Measurements from ENCODE around the gene UGT1A4. TPM values are rescaled to one million over a fixed set of nuclear protein-coding genes. Genes with fewer than 3 reads are reported as not detected.

UGT1A4 gene
- total RNA-seq, 1 experiment from 2014 or later = 73.6 TPM

- H3K4me3 ChIP-seq = no peak overlapping the region
- H3F3A ChIP-seq (ENCODE audit: insufficient read depth, low read depth) = no peaks in the 10 kb centered on the region
- TF ChIP-seq EZH2 (IDR thresholded peaks at IDR 0.05; ENCODE audit: low read depth) (no peak), CTCF (conservative IDR thresholded peaks at IDR 0.05) (peak; percentile 43; the same call in 1 of the 2 replicates)
- no peaks in the 10 kb centered on the region for H4K20me1 ChIP-seq (ENCODE audit: insufficient read depth)
- H3K9me3 ChIP-seq (ENCODE audit: insufficient read depth, low read depth) = no peaks in the 10 kb centered on the region
- no peak overlapping the region for H3K4me2 ChIP-seq
- H3K9me2 ChIP-seq (ENCODE audit: insufficient read depth) = no peaks in the 10 kb centered on the region
- no peaks in the 10 kb centered on the region; the same call in 1 of the 2 replicates for H3K27me3 ChIP-seq (ENCODE audit: insufficient read depth, low read depth)
- no peaks in the 10 kb centered on the region for H3K36me3 ChIP-seq (ENCODE audit: low read depth)
- H3K4me1 ChIP-seq (replicated peaks; ENCODE audit: insufficient read depth) = no peaks in the 10 kb centered on the region
- ChIA-PET POLR2A (ENCODE audit: unreplicated experiment) (no interaction called here), CTCF (interaction anchor here (0.6 kb wide), 1 partner anchor 38 kb away, joined by 3 read pairs; no protein-coding TSS in a partner anchor)
- intact Hi-C loops (cut with micrococcal nuclease; ENCODE audit: unreplicated experiment) = no loop called here
- H2AFZ ChIP-seq = no peak overlapping the region
- no peaks in the 10 kb centered on the region for H3K79me2 ChIP-seq (ENCODE audit: low read depth)
- BruUV-seq (replicated peaks) = no TSS peak
- no peak overlapping the region for H3K27ac ChIP-seq
- DNase-seq = no peak
Observed at GRCh38 chr2:233807215-233807865, 88.8 kb downstream of the UGT1A4 start.

- BruUV-seq (replicated peaks) = no TSS peak
- H4K20me1 ChIP-seq (ENCODE audit: insufficient read depth) = no peaks in the 10 kb centered on the region
- CTCF ChIA-PET = interaction anchor here (0.6 kb wide), 1 partner anchor 37 kb away, joined by 3 read pairs; no protein-coding TSS in a partner anchor
- H3K4me1 ChIP-seq (replicated peaks; ENCODE audit: insufficient read depth) = no peaks in the 10 kb centered on the region
- H3K4me2 ChIP-seq = no peak overlapping the region
- H3F3A ChIP-seq (ENCODE audit: insufficient read depth, low read depth) = no peaks in the 10 kb centered on the region
- no peaks in the 10 kb centered on the region for H3K9me2 ChIP-seq (ENCODE audit: insufficient read depth)
- no peak overlapping the region for H3K4me3 ChIP-seq
- DNase-seq = no peak
- POLR2A ChIA-PET (ENCODE audit: unreplicated experiment) = interaction anchor here (0.5 kb wide), 1 partner anchor 885 kb away, joined by 6 read pairs; no protein-coding TSS in a partner anchor
- no peak overlapping the region for H2AFZ ChIP-seq
- H3K79me2 ChIP-seq (ENCODE audit: low read depth) = no peaks in the 10 kb centered on the region
- intact Hi-C loops (cut with micrococcal nuclease; ENCODE audit: unreplicated experiment) = no loop called here
- H3K9me3 ChIP-seq (ENCODE audit: insufficient read depth, low read depth) = no peaks in the 10 kb centered on the region
- H3K27ac ChIP-seq = no peak overlapping the region
- no peak for TF ChIP-seq CTCF (conservative IDR thresholded peaks at IDR 0.05)
- no peak for TF ChIP-seq EZH2 (IDR thresholded peaks at IDR 0.05; ENCODE audit: low read depth)
- no peaks in the 10 kb centered on the region; the same call in 1 of the 2 replicates for H3K27me3 ChIP-seq (ENCODE audit: insufficient read depth, low read depth)
- no peaks in the 10 kb centered on the region for H3K36me3 ChIP-seq (ENCODE audit: low read depth)
Observed at GRCh38 chr2:233807966-233808935, 89.7 kb downstream of the UGT1A4 start.

- CTCF ChIA-PET = no interaction called here
- POLR2A ChIA-PET (ENCODE audit: unreplicated experiment) = no interaction called here
- Histone ChIP-seq H3K79me2 (ENCODE audit: low read depth) (no peaks in the 10 kb centered on the region), H4K20me1 (ENCODE audit: insufficient read depth) (no peaks in the 10 kb centered on the region), H3F3A (ENCODE audit: insufficient read depth, low read depth) (no peaks in the 10 kb centered on the region), H3K9me2 (ENCODE audit: insufficient read depth) (no peaks in the 10 kb centered on the region), H3K27me3 (ENCODE audit: insufficient read depth, low read depth) (no peaks in the 10 kb centered on the region; the same call in 1 of the 2 replicates), H3K9me3 (ENCODE audit: insufficient read depth, low read depth) (no peaks in the 10 kb centered on the region), H3K4me2 (no peak overlapping the region), H3K27ac (no peak overlapping the region), H3K4me1 (replicated peaks; ENCODE audit: insufficient read depth) (no peaks in the 10 kb centered on the region), H3K4me3 (no peak overlapping the region), H3K36me3 (ENCODE audit: low read depth) (no peaks in the 10 kb centered on the region), H2AFZ (no peak overlapping the region)
- intact Hi-C loops (cut with micrococcal nuclease; ENCODE audit: unreplicated experiment) = no loop called here
- TF ChIP-seq EZH2 (IDR thresholded peaks at IDR 0.05; ENCODE audit: low read depth) = no peak
- TF ChIP-seq CTCF (conservative IDR thresholded peaks at IDR 0.05) = no peak
- BruUV-seq (replicated peaks) = no TSS peak
- no peak for DNase-seq
Observed at GRCh38 chr2:233810385-233810784, 91.8 kb downstream of the UGT1A4 start.
